8988T (cell line): Measurements from ENCODE around the gene LRRC4C.

Source experiments
- DNase-seq: peaks from one replicate; pipeline ENCODE4 v3.0.0; 2011

The LRRC4C gene

DNA sequence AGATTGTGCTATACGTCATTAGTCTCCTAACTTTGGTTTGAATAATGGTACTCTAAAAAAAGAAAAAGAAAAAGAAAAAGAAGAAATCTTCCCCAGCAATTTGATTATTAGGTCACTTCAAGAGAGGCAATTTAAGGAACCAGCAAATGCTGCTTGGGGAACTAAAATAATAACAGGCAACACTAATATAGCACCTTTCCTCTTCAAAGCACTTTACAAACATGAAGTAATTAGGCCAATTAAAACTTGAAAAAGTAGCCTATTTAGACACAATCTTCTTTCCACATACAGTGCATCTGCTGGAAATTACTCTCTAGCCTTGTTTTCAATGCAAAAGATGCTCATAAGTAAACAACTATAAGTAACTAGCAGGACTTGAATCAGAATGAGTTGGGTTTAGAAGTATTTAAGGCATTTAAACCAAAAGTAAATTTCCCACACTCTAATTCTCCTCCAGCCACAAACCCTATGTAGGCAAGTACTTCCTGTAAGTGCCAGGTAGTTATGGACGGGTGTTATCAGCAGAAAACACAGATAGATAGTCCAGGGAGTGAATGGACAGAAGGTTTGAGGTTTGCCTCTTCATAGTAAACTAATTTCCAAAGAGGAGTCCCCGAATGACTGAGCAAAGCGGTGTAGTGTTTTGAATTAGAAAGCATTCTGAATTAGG lies 44.5 kb downstream of the LRRC4C start:
- no peak for DNase-seq

DNA sequence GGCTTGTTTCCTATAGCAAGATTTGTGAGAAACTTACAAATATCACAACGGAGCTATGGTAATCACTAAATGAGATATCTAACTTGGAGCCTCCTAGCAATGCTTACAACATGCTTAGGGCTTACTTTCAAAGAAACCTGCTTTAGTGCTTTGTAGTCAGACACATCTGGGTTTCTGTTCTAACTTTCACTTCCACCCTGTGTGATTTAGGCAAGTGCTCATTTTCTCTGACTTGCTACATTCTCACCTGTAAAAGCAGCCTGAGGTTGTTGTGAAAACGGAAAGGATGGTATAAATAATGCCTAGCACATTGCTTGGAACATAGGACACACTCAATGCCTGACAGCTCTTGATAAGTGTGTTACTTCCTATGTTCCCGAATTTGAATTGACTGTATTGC lies 45.6 kb downstream of the LRRC4C start:
- no peak for DNase-seq

GRCh38 chr11:41405812-41406211 lies 53.6 kb downstream of the LRRC4C start:
- no peak for DNase-seq

- no peak for DNase-seq
Measured at GRCh38 chr11:41404109-41404508, 55.3 kb downstream of the LRRC4C start.

GRCh38 chr11:41403458-41403857 lies 56.0 kb downstream of the LRRC4C start:
- no peak for DNase-seq

- no peak for DNase-seq
Measured at GRCh38 chr11:41400819-41401382, 58.6 kb downstream of the LRRC4C start.

DNA sequence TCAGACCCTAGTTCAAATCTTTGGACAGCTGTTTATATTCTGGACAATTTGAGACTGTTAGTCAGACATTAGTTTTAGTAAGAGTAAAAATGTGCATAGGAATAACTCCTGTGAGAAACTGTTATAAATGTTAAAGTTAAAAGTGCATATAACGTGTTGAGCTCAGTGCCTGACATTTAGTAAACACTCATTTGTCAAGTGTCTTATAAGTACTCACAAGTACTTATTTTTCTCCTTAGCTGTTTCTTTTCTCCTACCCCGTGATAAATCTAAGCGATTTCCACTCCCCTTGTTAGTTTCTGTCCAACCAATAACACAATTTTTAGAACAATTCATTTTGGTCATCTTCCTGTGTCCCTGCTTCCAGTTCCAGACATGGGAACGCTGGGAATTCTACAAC lies 59.3 kb downstream of the LRRC4C start:
- no peak for DNase-seq

- DNase-seq = no peak
Measured at GRCh38 chr11:41399323-41399722, 60.1 kb downstream of the LRRC4C start.

DNA sequence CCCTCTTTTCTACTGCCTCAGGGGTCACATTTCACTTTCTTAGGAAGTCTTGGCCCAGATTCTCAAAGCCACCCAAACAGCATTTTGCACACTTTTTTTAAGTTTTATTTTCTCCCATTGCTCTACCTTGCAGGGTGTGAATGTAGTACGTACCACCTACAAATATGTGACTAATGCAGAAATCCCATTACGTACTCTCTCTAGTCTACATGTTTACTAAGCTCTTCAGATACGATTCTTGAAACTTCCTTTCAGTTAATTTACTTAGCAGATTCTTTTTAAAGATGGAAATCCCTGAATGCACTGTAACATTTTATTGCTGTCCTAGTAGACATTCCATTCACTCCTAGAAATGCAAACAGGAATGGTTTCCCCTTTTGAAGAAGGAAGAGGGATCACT lies 61.3 kb downstream of the LRRC4C start:
- no peak for DNase-seq

DNA sequence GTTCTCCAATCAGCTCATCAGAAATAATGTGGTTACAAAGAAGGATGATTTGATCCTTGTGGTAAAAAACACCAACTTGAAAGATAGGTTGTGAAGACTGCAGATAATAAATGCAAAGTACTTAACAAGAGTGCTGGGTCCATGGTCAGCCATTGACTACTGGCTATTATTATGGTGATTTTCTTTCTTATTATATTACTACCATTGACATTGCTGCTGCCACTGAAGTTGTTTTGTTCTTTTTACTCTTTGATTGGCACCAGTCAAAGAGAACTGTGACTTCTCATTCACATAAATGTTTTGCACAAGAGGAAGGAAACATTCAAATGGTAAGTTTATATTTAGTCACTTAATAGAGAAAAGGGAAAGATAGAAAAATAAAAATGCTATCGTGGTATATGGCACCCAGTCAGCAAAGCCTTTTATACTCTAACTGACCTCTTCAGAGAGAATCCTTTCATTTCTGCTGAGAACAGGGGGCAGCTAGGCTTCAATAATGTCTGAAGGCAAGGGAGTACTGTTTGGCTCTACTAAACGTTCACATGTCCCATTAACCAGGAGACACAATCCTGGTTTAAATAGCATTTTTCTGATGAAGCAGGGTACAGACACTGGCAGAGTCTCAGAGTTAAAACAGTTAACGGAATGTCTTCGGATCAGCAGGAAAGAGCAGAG lies 64.8 kb downstream of the LRRC4C start:
- DNase-seq = no peak

DNA sequence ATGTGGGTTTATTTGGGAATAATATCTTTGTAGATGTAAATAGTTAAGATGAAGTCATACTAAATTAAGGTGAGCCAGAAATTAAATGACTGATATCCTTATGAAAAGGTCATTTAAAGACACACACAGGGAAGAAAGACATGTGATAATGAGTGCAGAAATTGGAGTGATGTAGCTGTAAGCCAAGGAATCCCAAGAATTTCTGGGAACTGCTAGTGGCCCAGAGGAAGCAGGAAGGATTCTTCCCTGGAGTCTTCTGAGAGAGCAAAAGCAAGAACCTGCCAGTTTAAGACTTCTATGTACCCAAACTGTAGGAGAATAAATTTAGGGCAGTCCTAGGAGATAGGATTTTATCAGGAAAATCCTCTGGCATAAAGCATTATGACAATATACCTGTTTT lies 66.9 kb downstream of the LRRC4C start:
- DNase-seq = no peak

- DNase-seq = no peak
Measured at GRCh38 chr11:41389623-41390130, 69.8 kb downstream of the LRRC4C start.

DNA sequence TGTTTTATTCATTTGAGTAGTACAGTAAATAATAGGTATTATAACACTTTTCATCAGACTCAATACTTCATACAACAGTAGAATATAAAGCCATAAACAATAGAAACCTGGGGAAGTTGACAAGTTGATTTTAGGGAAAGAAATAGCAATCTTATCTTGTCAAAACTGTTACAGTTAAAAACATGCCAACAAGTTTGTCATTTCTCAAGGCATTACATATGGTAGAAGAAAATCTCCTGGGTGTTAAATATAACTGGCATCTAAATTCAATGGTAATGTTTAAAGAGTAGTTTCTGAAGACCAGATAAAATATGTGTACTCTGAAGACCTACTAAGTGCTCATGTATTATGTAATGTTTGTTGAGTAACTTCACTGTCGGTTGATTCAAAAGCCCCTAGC lies 75.1 kb downstream of the LRRC4C start:
- no peak for DNase-seq

DNA sequence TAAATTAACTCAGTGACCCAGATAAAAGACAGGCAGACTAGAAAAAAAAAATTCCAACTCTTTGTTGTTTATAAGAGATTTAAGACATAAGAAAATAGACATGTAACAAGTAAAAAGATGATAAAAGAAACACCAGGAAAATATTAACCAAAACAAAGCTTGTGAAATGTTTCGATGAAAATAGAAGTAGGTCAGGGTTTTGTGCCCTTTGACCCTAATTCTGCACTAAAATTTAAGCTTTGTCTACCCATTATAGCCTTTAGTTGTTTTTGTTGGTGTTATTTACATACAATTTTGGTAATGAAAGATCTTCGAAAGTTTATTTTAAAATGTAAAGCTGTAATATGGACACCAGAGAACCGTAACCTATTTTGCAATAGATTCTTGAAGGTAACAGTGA lies 75.7 kb downstream of the LRRC4C start:
- no peak for DNase-seq

GRCh38 chr11:41382927-41383326 lies 76.5 kb downstream of the LRRC4C start:
- no peak for DNase-seq

GRCh38 chr11:41379084-41379483 lies 80.4 kb downstream of the LRRC4C start:
- no peak for DNase-seq

DNA sequence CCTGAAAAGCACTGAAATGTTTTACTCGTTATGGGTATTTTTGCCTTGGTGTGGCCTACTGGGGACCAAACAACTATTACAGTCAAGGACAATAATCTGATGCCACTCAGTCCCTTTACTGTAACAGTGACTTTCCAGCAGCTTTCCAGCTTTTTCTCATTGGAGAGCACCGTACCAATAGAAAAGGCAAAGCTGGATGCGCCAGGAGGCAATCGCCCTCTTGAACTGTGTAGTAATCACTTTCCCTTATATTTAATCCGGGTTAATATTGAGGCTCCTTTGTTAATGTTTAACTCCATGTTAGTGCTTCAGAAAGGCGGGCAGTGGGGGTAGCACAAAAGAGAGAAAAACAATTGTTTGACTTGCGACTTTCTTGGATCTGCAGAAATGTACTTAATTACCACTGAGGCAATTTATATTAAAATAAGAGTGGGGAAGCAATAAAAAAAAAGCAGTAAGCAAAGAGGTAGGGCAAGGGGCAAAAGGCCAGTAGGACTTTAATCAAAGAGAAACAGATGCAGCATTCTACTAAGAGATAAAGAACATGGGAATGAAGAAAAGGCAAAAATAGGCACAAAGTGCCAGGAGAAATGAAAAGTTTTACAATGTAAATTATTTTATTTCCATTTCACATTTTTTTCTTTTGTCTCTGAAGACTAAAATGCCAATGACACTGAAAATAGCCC lies 81.6 kb downstream of the LRRC4C start:
- DNase-seq = no peak

GRCh38 chr11:41351825-41352224 lies 107.6 kb downstream of the LRRC4C start:
- DNase-seq = no peak

DNA sequence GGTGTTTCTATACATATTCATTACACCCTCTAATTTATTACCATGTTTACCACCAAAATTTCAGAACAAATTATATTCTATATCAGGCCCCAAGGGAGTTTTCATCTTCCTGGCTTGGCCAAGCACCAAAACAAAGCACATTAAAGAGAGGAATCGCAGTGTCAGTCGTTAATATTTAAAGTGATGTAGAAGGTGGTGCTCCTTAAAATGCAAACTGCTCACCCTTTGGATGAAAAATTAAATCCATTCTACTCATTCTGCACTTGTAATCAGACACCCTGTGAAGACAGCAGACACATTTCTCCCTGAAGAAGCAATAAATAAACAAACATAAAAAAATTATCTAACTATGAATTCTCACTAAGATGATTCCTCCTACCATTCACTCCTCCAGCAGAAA lies 113.4 kb downstream of the LRRC4C start:
- no peak for DNase-seq

GRCh38 chr11:41334007-41334933 lies 125.2 kb downstream of the LRRC4C start:
- no peak for DNase-seq

DNA sequence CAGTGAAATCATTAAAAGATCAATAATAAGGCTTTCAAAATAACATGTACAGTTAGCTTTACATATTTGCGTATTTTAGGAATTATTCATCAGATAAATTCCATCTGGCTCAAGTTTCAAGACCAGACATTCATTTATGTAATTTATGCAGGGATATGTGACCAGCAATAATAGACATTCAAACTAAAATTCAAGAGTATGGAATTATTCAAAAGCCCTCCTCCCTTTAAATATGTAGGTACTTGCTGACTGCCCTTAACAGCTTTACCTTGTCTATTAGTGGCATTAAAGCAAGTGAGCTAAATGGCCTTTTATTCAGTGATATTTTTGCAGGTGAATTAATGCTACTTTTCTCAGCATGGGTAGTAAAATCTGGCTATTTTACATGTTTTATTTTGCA lies 126.1 kb downstream of the LRRC4C start:
- no peak for DNase-seq

DNA sequence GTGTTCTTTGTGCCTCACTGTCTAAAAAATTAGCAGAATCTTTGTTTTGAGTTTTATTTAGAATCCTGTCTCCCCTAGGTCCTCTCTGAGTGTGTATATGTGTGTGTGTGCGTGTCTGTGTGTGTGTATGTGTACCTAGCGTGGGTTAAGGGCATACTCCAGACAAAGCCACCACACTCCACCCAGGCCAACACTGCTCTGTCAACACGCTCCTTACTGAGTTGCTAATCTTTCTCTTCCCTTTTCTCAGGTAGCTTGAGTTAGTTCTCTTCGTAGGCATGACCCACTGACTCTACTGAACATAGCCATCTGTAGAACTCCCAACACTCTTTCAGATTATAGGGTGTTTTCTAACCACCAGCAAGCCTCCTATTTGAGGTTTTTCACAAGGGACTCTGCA lies 131.1 kb downstream of the LRRC4C start:
- no peak for DNase-seq

DNA sequence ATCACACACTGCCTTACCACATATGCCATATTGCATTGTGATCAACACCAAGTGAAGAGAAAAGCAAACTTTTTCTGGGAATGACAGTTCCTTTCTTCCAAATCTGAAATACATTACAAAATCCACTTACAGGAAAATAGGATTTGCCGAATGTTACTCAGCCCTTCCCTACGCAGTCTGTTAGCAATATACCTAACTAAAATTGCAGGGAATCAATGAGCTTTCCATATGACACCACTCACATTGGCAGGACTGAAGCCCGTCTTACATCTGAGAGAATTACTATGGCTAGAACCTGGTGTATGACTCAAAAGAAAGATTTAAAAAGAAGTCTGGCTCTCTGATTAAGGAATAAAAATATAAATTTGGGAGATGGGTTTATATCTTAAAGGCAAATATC lies 136.0 kb downstream of the LRRC4C start:
- DNase-seq = no peak
